ENCODE data around the gene ABCF1. TPM values are rescaled to one million over a fixed set of nuclear protein-coding genes. Genes with fewer than 3 reads are reported as not detected.
"Not testable (repeated sequence)": the region's sequence is repeated elsewhere in the genome, so short reads cannot be mapped to it uniquely, and the experiment has no call there.

ABCF1 gene
- total RNA-seq = 100 to 1,000 TPM; 167 to 181 (median 181) TPM

GRCh38 chr6:30571075-30571761 is at the start of gene ABCF1:
Gene ABCF1 (plus strand): TSS chr6:30571442. CDS start chr6:30571488, 46 bp downstream.
- H3K9me3 Mint-ChIP-seq = no peaks in the 10 kb centered on the region
- DNase-seq (peak; percentile 100), ATAC-seq (peak; percentile 90 to 91)
- peaks cover 64% of the 10 kb centered on the region for H3K4me1 Mint-ChIP-seq (ENCODE audit: low read depth)
- peaks cover 20% of the 10 kb centered on the region for H3K36me3 Mint-ChIP-seq (ENCODE audit: insufficient read depth)
- H3K4me3 Mint-ChIP-seq = peak within 1 kb of the TSS; percentile 97
- H3K27me3 Mint-ChIP-seq (ENCODE audit: low read depth) = no peaks in the 10 kb centered on the region

- not testable (repeated sequence) for H3K4me3 Mint-ChIP-seq; ATAC-seq; DNase-seq; H3K27me3 Mint-ChIP-seq (ENCODE audit: low read depth)
- Mint-ChIP-seq H3K9me3 (peaks cover 28% of the 10 kb centered on the region), H3K36me3 (ENCODE audit: insufficient read depth) (peaks cover 12% of the 10 kb centered on the region), H3K4me1 (ENCODE audit: low read depth) (peaks cover 72% of the 10 kb centered on the region)
Measured at GRCh38 chr6:30521952-30522351, 49.3 kb upstream of the ABCF1 start.

GRCh38 chr6:30526444-30526843 is 44.8 kb upstream of the ABCF1 start:
- not testable (repeated sequence) for ATAC-seq; H3K36me3 Mint-ChIP-seq (ENCODE audit: insufficient read depth); H3K4me3 Mint-ChIP-seq; H3K27me3 Mint-ChIP-seq (ENCODE audit: low read depth); DNase-seq
- Mint-ChIP-seq H3K4me1 (ENCODE audit: low read depth) (peaks cover 78% of the 10 kb centered on the region), H3K9me3 (peaks cover 22% of the 10 kb centered on the region)

GRCh38 chr6:30529349-30529875 is 41.8 kb upstream of the ABCF1 start:
- not testable (repeated sequence) for H3K27me3 Mint-ChIP-seq (ENCODE audit: low read depth); H3K36me3 Mint-ChIP-seq (ENCODE audit: insufficient read depth); H3K9me3 Mint-ChIP-seq
- ATAC-seq (peak; percentile 49 to 70), DNase-seq (peak; percentile 37)
- H3K4me3 Mint-ChIP-seq = peak overlapping the region; percentile 66
- H3K4me1 Mint-ChIP-seq (ENCODE audit: low read depth) = peaks cover 76% of the 10 kb centered on the region

GRCh38 chr6:30530014-30530413 is 41.2 kb upstream of the ABCF1 start:
- Mint-ChIP-seq H3K27me3 (ENCODE audit: low read depth) (no peaks in the 10 kb centered on the region), H3K4me3 (peak overlapping the region; percentile 66), H3K9me3 (no peaks in the 10 kb centered on the region), H3K4me1 (ENCODE audit: low read depth) (peaks cover 70% of the 10 kb centered on the region), H3K36me3 (ENCODE audit: insufficient read depth) (peaks cover under 1% of the 10 kb centered on the region)
- DNase-seq (no peak), ATAC-seq (no peak)

GRCh38 chr6:30533460-30534294 is 37.6 kb upstream of the ABCF1 start:
- no peak for DNase-seq
- H3K36me3 Mint-ChIP-seq (ENCODE audit: insufficient read depth) = no peaks in the 10 kb centered on the region
- H3K4me1 Mint-ChIP-seq (ENCODE audit: low read depth) = peaks cover 46% of the 10 kb centered on the region
- H3K9me3 Mint-ChIP-seq = no peaks in the 10 kb centered on the region
- peak overlapping the region; percentile 63 for H3K4me3 Mint-ChIP-seq
- no peaks in the 10 kb centered on the region for H3K27me3 Mint-ChIP-seq (ENCODE audit: low read depth)
- no peak for ATAC-seq

GRCh38 chr6:30537931-30538330 is 33.3 kb upstream of the ABCF1 start:
- DNase-seq (no peak), ATAC-seq (no peak)
- Mint-ChIP-seq H3K27me3 (ENCODE audit: low read depth) (no peaks in the 10 kb centered on the region), H3K36me3 (ENCODE audit: insufficient read depth) (no peaks in the 10 kb centered on the region), H3K4me3 (no peak overlapping the region), H3K9me3 (no peaks in the 10 kb centered on the region), H3K4me1 (ENCODE audit: low read depth) (peaks cover 26% of the 10 kb centered on the region)

GRCh38 chr6:30541515-30542403 is 29.5 kb upstream of the ABCF1 start:
- peaks cover 36% of the 10 kb centered on the region for H3K4me1 Mint-ChIP-seq (ENCODE audit: low read depth)
- H3K27me3 Mint-ChIP-seq (ENCODE audit: low read depth) = no peaks in the 10 kb centered on the region
- peak overlapping the region; percentile 79 for H3K4me3 Mint-ChIP-seq
- DNase-seq (peak; percentile 76), ATAC-seq (peak; percentile 83 to 85)
- no peaks in the 10 kb centered on the region for H3K9me3 Mint-ChIP-seq
- peaks cover 13% of the 10 kb centered on the region for H3K36me3 Mint-ChIP-seq (ENCODE audit: insufficient read depth)

- ATAC-seq = peak; percentile 26 to 41
- no peaks in the 10 kb centered on the region for H3K27me3 Mint-ChIP-seq (ENCODE audit: low read depth)
- H3K4me1 Mint-ChIP-seq (ENCODE audit: low read depth) = peaks cover 36% of the 10 kb centered on the region
- H3K4me3 Mint-ChIP-seq = peak overlapping the region; percentile 79
- DNase-seq = no peak
- H3K9me3 Mint-ChIP-seq = no peaks in the 10 kb centered on the region
- peaks cover 14% of the 10 kb centered on the region for H3K36me3 Mint-ChIP-seq (ENCODE audit: insufficient read depth)
Measured at GRCh38 chr6:30542404-30542725, 28.9 kb upstream of the ABCF1 start.

- DNase-seq = no peak
- Mint-ChIP-seq H3K4me3 (peak overlapping the region; percentile 79), H3K4me1 (ENCODE audit: low read depth) (peaks cover 34% of the 10 kb centered on the region), H3K36me3 (ENCODE audit: insufficient read depth) (peaks cover 14% of the 10 kb centered on the region), H3K9me3 (no peaks in the 10 kb centered on the region), H3K27me3 (ENCODE audit: low read depth) (no peaks in the 10 kb centered on the region)
- ATAC-seq = no peak
Measured at GRCh38 chr6:30542915-30543314, 28.3 kb upstream of the ABCF1 start.

- DNase-seq = peak; percentile 21
- no peak for ATAC-seq
- peaks cover 31% of the 10 kb centered on the region for H3K4me1 Mint-ChIP-seq (ENCODE audit: low read depth)
- H3K9me3 Mint-ChIP-seq = no peaks in the 10 kb centered on the region
- H3K27me3 Mint-ChIP-seq (ENCODE audit: low read depth) = no peaks in the 10 kb centered on the region
- peaks cover 22% of the 10 kb centered on the region for H3K36me3 Mint-ChIP-seq (ENCODE audit: insufficient read depth)
- no peak overlapping the region for H3K4me3 Mint-ChIP-seq
Measured at GRCh38 chr6:30543821-30544220, 27.4 kb upstream of the ABCF1 start.

- H3K27me3 Mint-ChIP-seq (ENCODE audit: low read depth) = no peaks in the 10 kb centered on the region
- peaks cover 31% of the 10 kb centered on the region for H3K4me1 Mint-ChIP-seq (ENCODE audit: low read depth)
- ATAC-seq = peak; percentile 58 to 65
- peaks cover 27% of the 10 kb centered on the region for H3K36me3 Mint-ChIP-seq (ENCODE audit: insufficient read depth)
- no peaks in the 10 kb centered on the region for H3K9me3 Mint-ChIP-seq
- no peak overlapping the region for H3K4me3 Mint-ChIP-seq
- no peak for DNase-seq
Measured at GRCh38 chr6:30544666-30545272, 26.5 kb upstream of the ABCF1 start.

- Mint-ChIP-seq H3K4me1 (ENCODE audit: low read depth) (peaks cover 23% of the 10 kb centered on the region), H3K4me3 (no peak overlapping the region), H3K36me3 (ENCODE audit: insufficient read depth) (peaks cover 51% of the 10 kb centered on the region), H3K9me3 (no peaks in the 10 kb centered on the region), H3K27me3 (ENCODE audit: low read depth) (no peaks in the 10 kb centered on the region)
- ATAC-seq (no peak), DNase-seq (no peak)
Measured at GRCh38 chr6:30547454-30547853, 23.8 kb upstream of the ABCF1 start.

GRCh38 chr6:30548375-30548774 is 22.9 kb upstream of the ABCF1 start:
- Mint-ChIP-seq H3K9me3 (no peaks in the 10 kb centered on the region), H3K4me3 (no peak overlapping the region), H3K27me3 (ENCODE audit: low read depth) (no peaks in the 10 kb centered on the region), H3K4me1 (ENCODE audit: low read depth) (peaks cover 14% of the 10 kb centered on the region), H3K36me3 (ENCODE audit: insufficient read depth) (peaks cover 60% of the 10 kb centered on the region)
- no peak for DNase-seq
- ATAC-seq = no peak
